22Rv1 (cell line): ENCODE data around the gene SLC6A20.

Source experiments
- H3K27ac ChIP-seq: fragments of 450-650 bp; 2 replicates; pipeline ENCODE4 v1.5.1; 2017
- CTCF ChIP-seq: fragments of 450-650 bp; IDR thresholded peaks from 2 replicates; pipeline ENCODE4 v1.5.1; 2017; ENCODE audit warnings: mild to moderate bottlenecking
- ZFX ChIP-seq: fragments of 450-650 bp; IDR thresholded peaks from 2 replicates; pipeline ENCODE4 v1.6.1; 2017; ENCODE audit warnings: antibody characterized with exemption, borderline replicate concordance

The SLC6A20 gene

GRCh38 chr3:45795882-45796765 lies at the start of gene SLC6A20:
SLC6A20 (minus strand) TSS chr3:45796536; CDS start chr3:45796419, 117 bp downstream.
- no peak within 1 kb of the TSS for H3K27ac ChIP-seq
- TF ChIP-seq CTCF (no peak), ZFX (no peak)

- no peak for TF ChIP-seq CTCF
- no peak for TF ChIP-seq ZFX
- no peak overlapping the region for H3K27ac ChIP-seq
These were observed 48.3 kb upstream of the SLC6A20 start for GRCh38 chr3:45844616-45845015.

GRCh38 chr3:45842851-45843625 lies 46.7 kb upstream of the SLC6A20 start:
- no peak overlapping the region for H3K27ac ChIP-seq
- no peak for TF ChIP-seq CTCF
- TF ChIP-seq ZFX: no peak

GRCh38 chr3:45841757-45842491 lies 45.6 kb upstream of the SLC6A20 start, which contains the start of gene LZTFL1:
LZTFL1 (minus strand) TSS chr3:45842119; CDS start chr3:45841991, 128 bp downstream.
- TF ChIP-seq CTCF (no peak), ZFX (no peak)
- no peak within 1 kb of the TSS for H3K27ac ChIP-seq

GRCh38 chr3:45841420-45841756 lies 45.1 kb upstream of the SLC6A20 start:
- no peak overlapping the region for H3K27ac ChIP-seq
- no peak for TF ChIP-seq CTCF
- TF ChIP-seq ZFX: no peak

- H3K27ac ChIP-seq: no peak overlapping the region
- TF ChIP-seq CTCF: no peak
- no peak for TF ChIP-seq ZFX
These were observed 42.1 kb upstream of the SLC6A20 start for GRCh38 chr3:45838466-45838865.
